Gastrocnemius medialis (tissue), 4 donors: ENCODE data around the gene GPC6.

Source experiments
- CTCF ChIP-seq, 5 experiments: fragments of 450-650 bp in 3 of 5; fragments of 200-600 bp in 2 of 5; sonication (generic) in 2 of 5; IDR thresholded peaks in 4 of 5; conservative IDR thresholded peaks in 1 of 5; 1 replicate in 4 of 5; 2 replicates in 1 of 5; pipeline ENCODE4 v1.5.1; 2016 to 2019; ENCODE audit warnings: antibody characterized with exemption in 5 of 5, mild to moderate bottlenecking in 3 of 5, moderate library complexity in 3 of 5
- POLR2A ChIP-seq, 2 donors: fragments of 450-650 bp; IDR thresholded peaks; one replicate each; pipeline ENCODE4 v1.6.1; 2017; ENCODE audit warnings: antibody characterized with exemption in 2 of 2, mild to moderate bottlenecking in 2 of 2, moderate library complexity in 2 of 2

- TF ChIP-seq CTCF (IDR thresholded peaks at IDR 0.05 in 4 of 5, conservative IDR thresholded peaks at IDR 0.05 in 1 of 5) = no peak
- TF ChIP-seq POLR2A (IDR thresholded peaks at IDR 0.05) = no peak
Observed at GRCh38 chr13:94224670-94225069, 998.1 kb downstream of the GPC6 start.
